Glutamatergic neuron (in vitro differentiated cells): ENCODE results near the gene ADAP1. TPM values are rescaled to one million over a fixed set of nuclear protein-coding genes. Genes with fewer than 3 reads are reported as not detected.
A peak's percentile ranks its signal among the peaks of the same experiment; 100 is the strongest.

Experiments
- DNase-seq: peaks from one replicate; pipeline ENCODE4 v3.0.0; 2022
- H3K27ac Mint-ChIP-seq: one replicate; pipeline ENCODE4 v1.8.0; 2020; ENCODE audit warnings: mild to moderate bottlenecking, mixed read lengths, inconsistent platforms; ENCODE audit not compliant: unreplicated experiment
- H3K27me3 Mint-ChIP-seq: one replicate; pipeline ENCODE4 v1.8.0; 2020; ENCODE audit warnings: mild to moderate bottlenecking, moderate library complexity, mixed read lengths, inconsistent platforms; ENCODE audit not compliant: unreplicated experiment
- H3K36me3 Mint-ChIP-seq: one replicate; pipeline ENCODE4 v1.8.0; 2020; ENCODE audit warnings: mild to moderate bottlenecking, mixed read lengths, inconsistent platforms; ENCODE audit not compliant: unreplicated experiment
- H3K4me1 Mint-ChIP-seq: one replicate; pipeline ENCODE4 v1.8.0; 2020; ENCODE audit warnings: mild to moderate bottlenecking, low read depth, mixed read lengths, inconsistent platforms; ENCODE audit not compliant: unreplicated experiment
- H3K4me3 Mint-ChIP-seq: one replicate; pipeline ENCODE4 v1.8.0; 2020; ENCODE audit warnings: mild to moderate bottlenecking, mixed read lengths, inconsistent platforms; ENCODE audit not compliant: unreplicated experiment
- H3K9me3 Mint-ChIP-seq: one replicate; pipeline ENCODE4 v1.8.0; 2020; ENCODE audit warnings: mild to moderate bottlenecking, moderate library complexity, mixed read lengths, inconsistent platforms; ENCODE audit not compliant: unreplicated experiment
- CTCF ChIP-seq: fragments of 200-600 bp; sonication (generic); IDR thresholded peaks from one replicate; pipeline ENCODE4 v1.5.0; 2021; ENCODE audit not compliant: partially characterized antibody, unreplicated experiment
- total RNA-seq: library from RNA; stranded (reverse); fragmentation: NEBNext Ultra II Directional; extraction: Animal tissue kit (Norgen Biotek cat#: 25700); gene quantifications from one replicate; pipeline ENCODE4 v1.2.1, GENCODE V29; 2021; ENCODE audit not compliant: unreplicated experiment

ADAP1 gene
- total RNA-seq, 1 donor from 2014 or later = 61.1 TPM

GRCh38 chr7:887488-887820 lies 67.0 kb downstream of the ADAP1 start:
- Mint-ChIP-seq H3K36me3 (no peaks in the 10 kb centered on the region), H3K27ac (no peak overlapping the region)

DNA sequence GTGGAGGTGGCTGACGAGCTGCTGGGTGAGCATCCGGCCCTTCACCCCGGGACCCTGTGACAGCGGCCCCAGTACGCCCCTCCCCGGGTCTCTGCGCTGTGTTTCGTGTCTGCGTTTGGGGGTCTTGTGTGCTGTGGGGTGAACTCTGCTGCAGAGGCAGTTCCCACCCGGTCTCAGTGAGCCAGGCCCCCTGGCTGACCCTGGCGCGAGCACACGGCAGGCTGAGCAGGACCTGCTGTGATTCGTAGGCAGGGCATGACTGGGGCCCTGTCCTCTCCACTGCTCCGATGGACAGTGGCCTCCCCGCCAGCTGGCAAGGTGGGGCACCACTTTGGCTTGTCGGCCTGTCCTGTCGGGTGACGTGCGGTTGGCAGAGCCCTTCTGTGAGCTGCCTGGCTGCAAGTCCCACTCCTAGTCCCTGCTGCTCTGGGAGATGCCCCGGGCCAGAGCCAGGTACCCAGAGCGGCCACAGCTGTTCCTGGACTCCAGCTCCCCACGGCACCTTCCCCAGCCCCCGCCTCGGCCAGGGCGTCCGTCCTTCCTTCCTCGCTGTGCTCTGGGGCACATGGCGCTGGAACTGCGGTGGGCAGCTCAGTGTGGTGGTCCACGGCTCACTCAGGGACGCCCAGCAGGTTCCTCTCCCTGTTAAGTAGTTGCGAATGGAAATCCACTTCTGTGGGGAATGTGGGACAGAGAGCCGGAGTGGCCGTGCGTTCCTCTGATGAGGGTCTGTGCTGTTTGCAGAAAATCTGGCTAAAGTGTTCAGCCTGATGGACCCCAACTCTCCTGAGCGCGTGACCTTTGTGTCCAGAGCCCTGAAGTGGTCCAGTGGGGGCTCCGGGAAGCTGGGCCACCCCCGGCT lies 67.6 kb downstream of the ADAP1 start:
- peak overlapping the region; percentile 59 for H3K27ac Mint-ChIP-seq
- peaks cover 18% of the 10 kb centered on the region for H3K9me3 Mint-ChIP-seq
- peaks cover 2% of the 10 kb centered on the region for H3K36me3 Mint-ChIP-seq
- peak; percentile 11 for DNase-seq
- peaks cover 15% of the 10 kb centered on the region for H3K27me3 Mint-ChIP-seq
- peaks cover 16% of the 10 kb centered on the region for H3K4me1 Mint-ChIP-seq
- H3K4me3 Mint-ChIP-seq = no peak overlapping the region
- no peak for TF ChIP-seq CTCF

More at GRCh38 chr7:887488-887820, 67.0 kb downstream of the ADAP1 start:
- Mint-ChIP-seq H3K4me1 (peaks cover 14% of the 10 kb centered on the region), H3K9me3 (peaks cover 20% of the 10 kb centered on the region), H3K27me3 (peaks cover 19% of the 10 kb centered on the region), H3K4me3 (no peak overlapping the region)
- no peak for TF ChIP-seq CTCF
- DNase-seq = peak; percentile 12

DNA sequence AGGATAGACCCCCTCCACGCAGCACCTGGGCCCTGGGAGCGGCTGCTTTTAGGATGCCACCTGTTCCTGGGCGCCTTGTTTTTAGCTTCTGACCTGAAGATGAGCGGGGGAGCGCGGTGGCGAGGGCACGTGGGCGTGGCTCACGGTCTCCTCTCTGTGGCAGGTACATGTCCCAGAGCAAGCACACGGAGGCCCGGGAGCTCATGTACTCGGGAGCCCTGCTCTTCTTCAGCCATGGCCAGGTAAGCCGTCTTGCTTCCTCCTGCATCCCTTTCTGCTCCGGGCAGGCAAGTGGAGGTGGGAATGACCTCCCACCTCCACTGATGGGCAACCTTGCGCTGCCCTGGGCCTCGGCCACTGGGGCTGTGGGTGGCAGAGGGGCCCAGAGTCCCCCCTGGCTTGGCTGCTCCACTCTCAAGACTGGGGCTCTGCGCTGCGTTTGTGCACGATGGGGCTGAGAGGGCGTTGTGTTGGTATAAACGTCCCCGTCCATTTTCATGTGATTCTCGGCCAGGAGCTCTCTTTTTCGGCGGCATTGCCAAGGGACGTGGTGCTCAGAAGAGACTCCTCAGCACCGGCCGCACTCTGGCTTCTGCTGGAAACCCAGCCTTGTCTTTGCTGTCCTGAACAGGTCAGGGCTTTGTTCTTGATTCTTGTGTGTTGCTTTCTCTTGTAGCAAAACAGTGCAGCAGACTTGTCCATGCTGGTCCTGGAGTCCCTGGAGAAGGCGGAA lies 68.4 kb downstream of the ADAP1 start:
- H3K36me3 Mint-ChIP-seq = peaks cover 4% of the 10 kb centered on the region
- H3K9me3 Mint-ChIP-seq = peaks cover 17% of the 10 kb centered on the region
- H3K4me1 Mint-ChIP-seq = peaks cover 19% of the 10 kb centered on the region

DNA sequence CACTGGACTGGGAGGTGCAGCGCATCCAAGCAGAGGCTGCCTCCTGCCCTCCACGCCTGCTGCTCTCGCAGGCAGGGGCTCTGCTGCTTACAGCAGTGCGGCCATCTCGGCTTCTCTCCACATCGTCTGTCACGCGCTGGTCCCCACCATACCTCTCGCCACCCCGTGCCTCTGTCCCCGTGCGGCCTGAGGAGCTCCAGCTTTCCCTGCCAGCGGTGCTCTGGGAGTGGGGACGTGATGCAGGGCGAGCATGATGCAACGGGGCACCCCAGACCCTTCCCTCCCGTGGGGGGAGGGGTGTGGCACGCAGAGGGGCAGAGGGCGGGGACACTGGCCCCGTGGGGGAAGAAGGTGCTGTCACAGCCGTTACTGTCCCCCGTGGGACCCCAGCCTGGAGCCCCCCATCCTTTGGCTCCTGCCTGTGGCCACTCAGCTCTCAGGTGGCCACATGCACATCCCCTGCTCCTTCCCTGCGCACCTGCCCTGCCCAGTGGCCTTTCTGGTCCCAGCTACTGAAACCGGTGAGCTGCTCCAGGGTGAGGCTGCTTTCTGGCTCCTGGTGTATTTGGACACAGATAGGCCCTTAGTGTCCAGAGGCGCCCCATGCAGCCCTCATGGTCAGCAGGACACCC lies 69.1 kb downstream of the ADAP1 start:
- Mint-ChIP-seq H3K4me3 (no peak overlapping the region), H3K9me3 (peaks cover 12% of the 10 kb centered on the region), H3K27ac (no peak overlapping the region), H3K4me1 (peaks cover 19% of the 10 kb centered on the region), H3K36me3 (peaks cover 4% of the 10 kb centered on the region), H3K27me3 (peaks cover 11% of the 10 kb centered on the region)
- peak; percentile 30 for DNase-seq
- no peak for TF ChIP-seq CTCF

More for the DNA sequence above, 68.4 kb downstream of the ADAP1 start:
- peaks cover 15% of the 10 kb centered on the region for H3K27me3 Mint-ChIP-seq
- peak; percentile 13 for DNase-seq
- H3K27ac Mint-ChIP-seq = peak overlapping the region; percentile 59
- H3K4me3 Mint-ChIP-seq = no peak overlapping the region
- TF ChIP-seq CTCF = no peak
